HG03039 (cell line): ENCODE measurements around the gene PPM1H.
"Not testable (repeated sequence)": the region's sequence is repeated elsewhere in the genome, so short reads cannot be mapped to it uniquely, and the experiment has no call there.

Source experiments
- ATAC-seq: cut with Tn5 transposase; IDR thresholded peaks from one replicate; pipeline ENCODE4 v1.9.1; 2021; ENCODE audit warnings: mild to moderate bottlenecking, moderate library complexity; ENCODE audit not compliant: unreplicated experiment

The PPM1H gene

DNA sequence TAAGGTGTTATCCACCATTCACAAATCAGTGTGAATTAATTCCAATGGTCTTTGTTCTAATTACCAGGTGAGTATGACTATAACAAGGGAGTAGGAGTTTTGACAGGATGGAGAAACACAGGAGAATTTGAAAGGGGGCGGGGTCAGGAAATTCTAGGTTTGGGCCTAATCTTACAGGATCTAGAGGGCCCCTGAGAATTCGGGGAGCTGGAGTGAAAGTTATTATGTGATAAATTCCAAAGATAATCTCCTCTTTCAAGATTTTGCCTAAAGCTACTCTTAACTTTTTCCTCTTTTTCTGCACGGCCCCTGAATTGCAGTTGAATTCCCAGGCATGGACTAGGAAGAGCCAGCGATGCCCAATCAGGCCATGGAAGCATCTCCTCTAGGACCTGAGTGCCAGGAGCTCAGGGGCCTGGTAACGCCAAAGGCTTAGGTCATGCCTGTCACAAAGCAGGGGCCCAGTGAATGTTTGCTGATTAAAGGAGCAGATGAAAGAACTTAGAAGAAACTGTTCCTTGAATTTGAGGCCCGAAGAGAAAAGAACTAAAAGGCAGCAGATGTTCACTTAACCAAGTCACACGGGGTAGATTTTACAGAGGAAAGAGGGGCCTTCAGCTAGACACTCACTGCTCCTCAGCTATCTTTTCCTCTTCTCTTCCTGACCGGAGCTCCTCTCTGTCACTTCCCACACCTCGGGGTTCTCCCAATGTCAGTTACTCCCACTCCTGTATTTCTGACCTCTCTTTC lies 195.5 kb downstream of the PPM1H start:
- no peak for ATAC-seq

DNA sequence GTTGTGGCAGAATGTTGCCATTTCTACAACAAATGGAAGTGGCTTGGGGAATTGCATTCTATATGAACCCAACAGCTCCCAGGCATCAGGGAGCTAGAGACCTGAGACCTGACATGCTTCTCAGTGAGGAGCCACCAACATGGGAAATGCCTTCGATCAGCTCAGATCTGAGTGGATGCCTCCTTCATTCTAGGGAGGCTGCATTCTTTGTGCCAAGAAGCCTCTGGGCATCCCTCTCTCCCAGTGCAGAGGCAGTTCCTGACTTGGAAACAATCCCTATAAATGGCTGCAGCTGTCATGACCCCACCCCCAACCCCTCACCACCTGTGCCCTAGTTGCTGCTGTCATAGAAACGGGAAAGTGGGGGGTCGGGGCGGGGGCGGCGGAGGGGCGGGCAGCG lies 196.3 kb downstream of the PPM1H start:
- no peak for ATAC-seq

DNA sequence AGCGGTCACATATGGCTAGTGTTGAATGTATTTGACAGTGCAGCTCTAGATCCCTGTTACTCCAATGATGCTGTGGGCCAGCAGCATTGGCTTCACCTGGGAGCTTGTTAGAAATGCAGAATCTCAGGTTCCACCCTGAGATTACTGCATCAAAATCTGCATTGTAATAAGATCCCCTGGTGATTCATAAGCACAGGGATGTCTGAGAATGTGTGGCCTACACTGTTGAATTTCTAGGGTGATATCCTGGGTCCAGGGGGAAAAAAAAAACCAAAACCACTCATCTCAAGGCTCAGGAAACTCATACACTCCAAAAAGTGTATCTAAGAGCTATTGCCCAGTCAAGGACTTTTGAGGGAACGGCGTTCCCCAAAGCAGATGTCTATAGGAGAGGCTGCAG lies 196.8 kb downstream of the PPM1H start:
- no peak for ATAC-seq

DNA sequence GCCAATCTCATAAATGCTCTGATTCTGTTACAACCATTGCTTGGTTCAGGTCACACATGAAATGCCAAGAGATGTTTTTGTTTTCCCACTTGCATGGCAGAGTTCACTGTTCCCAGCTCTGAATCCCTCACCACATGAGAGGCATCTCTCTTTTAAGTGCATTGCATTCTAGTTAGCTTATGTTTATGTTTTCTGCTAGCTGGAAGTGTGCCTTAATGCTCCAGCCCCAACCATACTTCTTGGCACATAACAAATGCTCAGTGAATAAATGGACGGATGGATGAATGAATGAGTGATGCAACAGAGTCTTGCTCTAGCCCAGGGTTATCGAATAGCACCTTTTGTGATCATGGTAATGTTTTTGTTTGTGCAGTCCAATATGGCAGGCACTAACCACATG lies 197.3 kb downstream of the PPM1H start:
- ATAC-seq, result no peak

DNA sequence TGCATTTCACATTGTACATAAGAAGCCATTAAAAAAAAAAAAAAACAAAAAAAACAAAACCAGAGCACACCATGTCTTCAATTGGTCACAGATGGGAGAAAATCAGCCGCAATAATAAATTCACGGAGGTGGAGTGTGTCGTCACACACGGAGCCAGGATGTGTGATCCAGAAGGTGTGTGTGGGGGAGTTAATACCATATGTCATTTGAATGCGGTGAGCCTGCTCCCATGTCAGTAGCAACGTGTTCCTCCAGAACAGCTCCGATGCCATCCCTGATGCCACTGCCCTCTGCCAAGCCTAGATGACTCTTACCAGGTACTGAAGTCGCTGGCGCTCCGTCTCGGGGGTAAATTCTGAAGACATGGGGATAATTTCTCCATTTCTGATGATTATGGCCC lies 197.8 kb downstream of the PPM1H start:
- ATAC-seq, result no peak

DNA sequence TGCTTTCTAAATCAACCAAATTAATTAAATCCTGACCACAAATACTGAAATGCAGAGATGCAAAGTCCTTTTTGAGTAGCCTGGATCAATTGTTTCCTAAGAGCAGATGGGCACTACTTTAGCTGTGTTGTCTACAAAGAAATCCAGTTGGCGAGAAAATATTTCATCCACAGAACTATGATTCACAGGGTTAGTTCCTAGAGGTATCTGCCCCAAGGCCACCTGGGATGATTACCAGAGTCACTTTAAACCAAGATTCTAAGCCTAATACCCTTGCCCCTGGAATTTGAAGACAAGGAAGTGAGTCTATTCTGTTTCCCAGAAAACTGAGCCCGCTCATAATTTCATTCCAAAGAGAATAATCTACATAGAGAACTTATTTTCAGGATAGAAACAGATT lies 198.4 kb downstream of the PPM1H start:
- ATAC-seq, result no peak

DNA sequence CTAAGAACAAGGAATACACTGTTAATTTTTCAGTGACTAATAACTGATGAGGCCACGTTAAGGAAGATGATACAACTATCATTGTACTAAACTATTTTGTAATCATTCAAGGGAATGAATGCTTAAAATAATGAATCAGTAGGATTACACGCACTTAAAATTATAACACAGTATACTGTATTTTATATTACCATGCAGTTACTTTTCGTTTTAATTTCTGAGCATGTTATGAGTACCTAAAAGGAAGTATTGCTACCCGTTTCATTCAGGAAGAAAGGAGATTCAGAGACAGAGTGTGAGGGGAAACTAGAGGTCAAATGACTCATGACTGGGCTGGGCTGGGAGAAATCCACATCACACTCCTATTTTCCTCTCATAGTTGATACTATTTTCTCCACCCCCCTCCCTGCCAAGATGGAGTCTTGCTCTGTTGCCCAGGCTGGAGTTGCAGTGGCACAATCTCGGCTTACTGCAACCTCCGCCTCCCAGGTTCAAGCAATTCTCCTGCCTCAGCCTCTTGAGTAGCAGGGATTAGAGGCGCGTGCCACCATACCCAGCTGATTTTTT lies 202.0 kb downstream of the PPM1H start:
- ATAC-seq, result no peak

DNA sequence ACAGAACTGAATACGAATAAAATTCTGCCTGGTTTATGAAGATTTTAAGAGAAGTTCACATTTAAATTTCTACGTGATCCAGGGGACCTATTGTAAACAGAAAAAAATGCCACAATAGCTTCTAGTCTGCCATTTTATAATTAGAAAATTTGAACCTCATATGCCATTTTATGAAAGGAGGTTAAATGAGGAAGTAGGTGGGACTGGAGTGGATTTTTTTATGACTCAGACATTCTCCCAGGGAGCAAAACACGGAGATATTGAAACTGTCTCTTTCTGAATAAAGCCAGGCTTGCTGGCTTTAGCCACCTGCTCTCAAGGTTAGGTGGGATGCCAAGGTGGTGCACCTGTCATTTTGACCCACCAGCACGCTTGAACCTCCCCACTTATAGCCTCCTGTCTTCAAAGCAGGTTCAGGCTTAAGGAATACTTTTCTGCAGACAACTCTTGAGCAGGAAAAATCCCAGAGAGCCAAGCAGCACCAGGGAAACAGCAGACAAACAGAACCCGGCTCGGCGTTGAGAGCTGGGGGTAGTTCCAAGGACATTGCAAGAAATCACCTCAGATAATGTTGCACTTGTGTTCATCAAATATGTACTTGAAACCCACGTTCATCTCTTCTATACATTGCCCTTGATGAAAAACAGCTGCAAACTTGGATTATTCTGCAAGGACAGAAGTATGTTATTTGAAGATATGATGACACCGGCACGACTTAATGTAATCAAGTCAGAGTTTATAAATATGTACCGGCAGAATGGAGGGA lies 203.7 kb downstream of the PPM1H start:
- no peak for ATAC-seq

DNA sequence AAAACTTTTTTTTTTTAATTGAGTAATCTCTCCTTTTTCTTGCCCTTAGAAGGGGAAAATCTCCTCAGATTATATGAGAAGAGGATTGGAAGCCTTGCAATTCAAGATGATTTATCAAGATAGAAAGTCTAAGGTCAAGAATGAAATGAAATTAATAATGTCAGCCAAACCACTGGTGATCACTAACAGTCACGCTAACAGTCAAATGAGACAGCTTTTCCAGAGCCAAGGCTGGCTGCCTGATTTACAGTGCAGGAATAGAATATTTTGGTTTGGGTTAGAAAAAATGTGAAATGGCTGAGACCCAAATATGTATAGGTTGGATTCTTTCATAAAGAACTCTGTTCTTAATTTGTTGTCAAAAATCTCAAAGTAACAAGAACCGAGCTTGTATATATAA lies 204.3 kb downstream of the PPM1H start:
- no peak for ATAC-seq

DNA sequence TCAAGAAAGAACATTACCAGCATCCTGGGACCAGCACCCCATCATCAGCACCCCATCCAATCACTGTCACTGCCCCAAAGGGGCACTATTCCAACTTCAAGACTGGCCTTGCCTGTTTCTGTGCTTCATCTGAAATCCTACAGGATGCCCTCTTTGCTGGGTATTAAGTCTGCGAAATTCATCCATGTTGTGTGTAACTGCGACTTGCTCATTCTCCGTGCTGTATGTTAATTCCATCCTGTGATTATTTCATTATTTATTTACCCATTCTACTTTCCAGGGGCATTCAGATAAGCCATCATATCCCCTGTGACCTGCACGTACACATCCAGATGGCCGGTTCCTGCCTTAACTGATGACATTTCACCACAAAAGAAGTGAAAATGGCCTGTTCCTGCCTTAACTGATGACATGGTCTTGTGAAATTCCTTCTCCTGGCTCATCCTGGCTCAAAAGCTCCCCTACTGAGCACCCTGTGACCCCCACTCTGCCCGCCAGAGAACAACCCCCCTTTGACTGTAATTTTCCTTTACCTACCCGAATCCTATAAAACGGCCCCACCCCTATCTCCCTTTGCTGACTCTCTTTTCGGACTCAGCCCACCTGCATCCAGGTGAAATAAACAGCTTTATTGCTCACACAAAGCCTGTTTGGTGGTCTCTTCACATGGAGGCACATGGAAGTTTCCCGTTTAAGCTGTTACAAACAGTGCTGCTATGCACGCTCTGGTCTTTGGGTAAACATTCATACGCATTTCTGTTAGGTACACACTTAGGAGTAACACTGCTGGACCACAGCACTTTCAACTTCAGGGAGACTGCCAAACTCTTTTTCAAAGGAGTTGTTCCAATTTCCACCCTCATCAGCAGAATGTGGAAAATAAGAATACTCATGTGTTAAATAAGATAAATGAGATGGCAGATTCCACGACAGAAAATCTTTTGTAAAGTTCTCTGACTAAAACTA lies 205.1 kb downstream of the PPM1H start:
- ATAC-seq, result not testable (repeated sequence)

DNA sequence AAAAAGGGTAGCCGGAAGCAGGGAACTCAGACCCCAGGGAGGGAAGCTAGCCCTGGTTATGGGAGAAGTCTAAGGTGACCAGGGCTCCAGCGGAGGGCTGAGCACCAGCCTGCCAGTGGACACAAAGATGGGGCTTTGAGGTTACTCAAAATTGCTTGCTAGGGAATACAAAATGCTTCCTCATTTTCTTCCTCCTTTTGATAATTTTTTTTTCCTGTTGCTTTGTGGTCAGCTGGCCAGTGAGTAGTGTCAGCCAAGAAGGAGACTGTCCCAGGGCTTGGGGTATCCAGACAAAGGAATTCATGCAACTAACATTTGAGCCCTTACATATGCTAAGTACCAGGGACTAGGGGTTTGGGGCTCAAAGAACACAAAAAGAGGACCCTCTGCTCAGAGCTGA lies 206.2 kb downstream of the PPM1H start:
- ATAC-seq, result no peak

DNA sequence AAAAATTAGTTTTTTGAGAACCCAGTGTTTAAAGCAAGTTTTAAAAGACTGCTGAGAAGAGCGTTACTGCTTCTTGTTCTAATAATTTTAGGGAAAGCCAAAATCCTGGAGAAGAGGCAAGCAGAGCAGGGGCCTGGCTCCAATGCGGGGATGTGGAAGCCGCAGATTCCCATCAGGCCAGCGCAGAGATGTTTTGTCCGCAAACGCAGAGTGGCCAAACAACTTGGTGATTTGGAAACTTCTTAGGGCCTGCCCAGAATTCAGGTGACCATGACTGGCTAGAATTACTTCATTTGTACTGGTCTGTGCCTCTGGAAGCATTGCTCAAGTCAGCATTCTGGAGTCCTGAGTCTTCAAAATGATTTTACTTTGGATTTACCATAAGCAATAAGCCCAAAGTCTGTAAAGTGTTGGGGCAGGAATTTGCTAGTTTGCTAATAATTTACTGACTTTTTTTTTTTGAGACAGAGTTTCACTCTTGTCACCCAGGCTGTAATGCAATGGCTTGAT lies 208.4 kb downstream of the PPM1H start:
- ATAC-seq, result no peak

DNA sequence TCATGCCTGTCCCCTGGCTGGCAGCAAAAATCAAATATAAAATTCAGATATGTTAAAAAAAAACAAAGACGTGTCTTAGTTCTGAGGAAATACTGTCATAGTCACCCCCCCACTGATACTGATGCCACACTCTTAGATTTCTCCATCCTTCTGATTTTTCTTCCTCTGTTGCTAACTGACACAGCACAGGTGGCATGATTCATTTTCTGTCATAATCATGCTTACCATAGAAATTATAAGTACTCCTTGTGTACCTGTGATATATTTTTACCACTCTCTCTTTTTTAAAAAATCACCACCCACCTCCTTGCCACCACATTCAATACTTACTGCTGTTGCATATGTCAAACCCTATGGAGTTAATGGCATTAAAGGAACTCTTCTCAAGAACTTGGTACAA lies 209.2 kb downstream of the PPM1H start:
- ATAC-seq, result no peak

DNA sequence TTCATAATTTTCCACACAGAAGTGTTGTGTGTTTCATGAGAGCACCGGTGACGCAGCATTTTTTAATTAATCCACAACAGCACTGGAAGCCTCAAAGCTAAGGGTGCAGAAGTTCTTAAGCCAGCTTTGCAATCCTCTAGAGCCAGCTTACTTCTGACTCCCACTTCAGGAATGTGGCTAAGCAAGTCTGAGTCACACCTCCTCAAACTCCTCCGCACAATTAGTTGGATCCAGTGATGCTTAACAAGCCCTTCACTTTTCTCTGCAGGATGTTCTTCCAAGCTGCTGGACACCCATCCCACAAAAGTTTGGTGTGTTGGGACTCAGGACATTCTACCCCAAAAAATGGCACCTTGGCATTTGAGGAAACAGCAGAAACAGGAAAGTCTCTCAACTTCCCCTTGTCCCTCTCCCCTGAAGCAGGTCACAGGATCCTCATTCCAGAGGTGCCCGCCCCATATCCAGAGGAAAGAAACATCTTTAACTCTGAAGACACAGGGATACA lies 210.0 kb downstream of the PPM1H start:
- ATAC-seq, result no peak

DNA sequence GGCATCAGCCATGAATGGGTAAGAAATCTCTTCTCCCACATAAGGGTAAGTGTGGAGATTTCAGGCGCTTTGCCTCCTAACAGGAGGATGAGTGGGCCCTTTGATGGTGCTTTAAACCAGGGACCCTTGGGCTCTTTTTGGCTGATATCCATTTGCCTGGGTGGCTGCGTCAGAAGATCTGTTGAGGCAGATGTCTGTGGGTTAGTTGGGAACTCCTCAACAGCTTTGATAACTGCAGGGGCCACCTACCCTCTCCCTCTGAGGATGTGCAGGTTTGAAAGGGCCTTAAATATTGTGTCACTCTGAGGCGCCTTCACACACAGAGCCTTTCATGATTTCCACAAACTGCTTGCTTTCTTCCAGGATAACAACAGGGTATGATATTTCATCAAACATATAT lies 210.7 kb downstream of the PPM1H start:
- ATAC-seq, result no peak

DNA sequence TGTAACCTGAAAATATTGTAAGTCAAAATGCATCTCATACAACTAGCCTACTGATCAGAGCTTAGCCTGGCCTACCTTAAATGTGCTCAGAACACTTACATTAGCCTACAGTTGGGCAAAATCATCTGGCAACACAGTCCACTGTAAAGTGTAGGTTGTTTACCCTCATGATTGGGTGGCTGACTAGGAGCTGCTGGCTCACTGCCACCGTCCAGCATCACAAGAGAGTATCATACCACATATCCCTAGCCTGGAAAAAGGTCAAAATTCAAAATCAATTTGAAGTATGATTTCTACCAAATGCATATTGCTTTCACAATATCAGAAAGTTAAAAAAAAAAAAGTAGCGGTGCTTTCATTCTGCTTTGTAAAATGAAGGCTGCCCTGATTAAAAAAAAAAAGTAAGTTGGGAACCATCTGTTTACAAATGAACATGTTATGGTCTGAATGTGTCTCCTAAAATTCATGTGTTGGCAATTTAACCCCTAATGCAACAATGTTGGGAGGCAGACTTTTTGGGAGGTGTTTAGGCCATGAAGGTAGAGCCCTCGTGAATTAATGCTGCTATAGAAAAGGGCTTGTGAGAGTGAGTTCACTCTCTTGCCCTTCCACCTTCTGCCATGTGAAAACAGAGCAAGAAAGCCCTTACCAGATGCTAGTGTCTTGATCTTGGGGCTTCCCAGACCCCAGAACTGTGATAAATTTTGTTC lies 211.8 kb downstream of the PPM1H start:
- no peak for ATAC-seq

DNA sequence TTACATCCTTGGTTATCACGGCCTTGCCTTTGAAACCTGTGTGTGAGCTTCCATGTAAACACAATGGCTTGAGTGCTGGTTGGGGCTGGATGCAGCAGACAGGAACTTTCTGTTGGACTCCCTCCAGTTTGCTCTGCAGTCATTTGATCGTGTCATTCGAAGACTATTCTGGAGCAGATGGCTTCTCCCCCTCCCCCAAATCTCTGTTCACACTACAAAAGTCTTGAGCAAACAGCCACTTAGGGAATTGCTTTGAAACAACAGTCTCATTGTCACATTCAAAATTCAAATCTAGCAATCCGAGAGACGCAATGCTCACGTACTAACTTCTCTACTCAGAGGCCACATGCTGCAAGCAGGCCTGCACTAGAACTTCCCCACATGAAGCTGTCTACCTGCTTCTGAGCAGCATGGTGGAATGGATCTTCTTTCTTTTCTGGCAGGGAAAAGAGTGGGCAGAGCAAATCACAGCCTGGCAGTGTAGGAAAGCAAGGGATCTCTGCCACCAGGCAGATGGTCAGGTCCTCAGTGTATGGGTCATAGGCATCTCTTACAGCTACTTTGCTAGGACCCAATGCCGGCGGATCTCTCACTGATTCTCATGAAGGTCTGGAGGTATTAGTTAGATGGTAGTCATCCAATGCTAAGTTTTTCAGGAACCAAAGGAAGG lies 214.2 kb downstream of the PPM1H start:
- no peak for ATAC-seq

DNA sequence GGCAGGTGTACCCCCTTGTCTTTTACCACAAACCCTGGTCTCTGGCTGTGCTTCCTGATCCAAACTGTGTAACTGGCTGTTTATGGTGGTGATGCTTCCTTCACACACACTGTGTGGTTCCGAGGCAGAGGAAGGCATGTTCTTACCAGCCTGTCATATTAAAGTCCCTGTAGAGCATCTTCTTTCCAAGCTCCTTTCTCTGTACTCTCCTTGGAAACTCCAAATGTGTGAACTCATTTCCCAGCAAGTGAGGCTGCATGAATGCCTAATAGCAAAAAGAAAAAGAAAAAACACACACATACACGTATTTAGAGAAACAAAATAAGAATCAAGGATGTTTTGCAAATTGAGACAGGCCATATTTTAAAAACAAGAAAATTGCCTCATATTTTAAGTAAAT lies 214.9 kb downstream of the PPM1H start:
- ATAC-seq, result no peak

DNA sequence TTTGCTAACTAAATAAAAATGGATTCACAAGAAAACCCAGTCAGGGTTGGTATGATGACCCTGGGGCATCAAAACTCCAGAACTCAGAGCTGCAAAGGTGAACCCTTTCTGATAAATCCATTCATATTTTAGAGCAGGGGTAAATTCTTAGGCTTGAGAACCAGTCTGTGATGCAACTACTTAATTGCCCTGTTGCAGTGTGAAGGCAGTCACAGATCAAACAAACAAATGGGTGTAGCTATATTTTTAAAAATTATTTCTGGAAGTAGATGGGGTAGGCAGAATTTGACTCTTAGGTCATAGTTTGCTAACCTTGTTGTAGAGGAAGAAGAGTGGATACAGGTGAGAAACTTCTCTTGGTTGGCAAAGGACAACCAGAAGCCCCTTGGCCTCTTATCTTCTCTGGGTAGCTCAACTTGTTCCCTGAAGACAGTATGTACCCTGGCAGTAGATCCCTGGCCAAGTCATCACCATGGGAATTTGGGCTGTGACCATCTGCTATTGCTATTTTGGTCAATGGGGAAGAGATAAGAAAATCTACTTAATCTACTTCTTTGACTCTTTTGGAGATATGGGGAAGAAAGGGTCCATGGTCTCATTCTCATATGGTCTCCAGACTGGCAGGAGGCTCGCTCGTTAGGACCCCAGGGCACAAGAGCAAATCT lies 216.1 kb downstream of the PPM1H start:
- no peak for ATAC-seq
